Upper lobe of left lung (tissue), 6 donors: ENCODE data around the gene LRBA. TPM values are rescaled to one million over a fixed set of nuclear protein-coding genes. Genes with fewer than 3 reads are reported as not detected.

Experiments
- ATAC-seq, 2 donors: fragments of 200-7000 bp; cut with Tn5 transposase; one replicate each; pipeline ENCODE4 v1.9.1; 2022; ENCODE audit warnings: mild to moderate bottlenecking in 2 of 2, moderate library complexity in 2 of 2; ENCODE audit not compliant: low FRiP score in 2 of 2
- DNase-seq, 2 donors: peaks; one replicate each; pipeline ENCODE4 v3.0.0-alpha.2; 2019 to 2020
- H3K27ac ChIP-seq, 4 donors: fragments of 200-600 bp; sonication (generic); one replicate each; pipeline ENCODE4 v1.5.1; 2016 to 2019
- H3K27me3 ChIP-seq, 4 donors: fragments of 200-600 bp; sonication (generic); one replicate each; pipeline ENCODE4 v1.5.1; 2017 to 2019
- H3K36me3 ChIP-seq, 4 donors: fragments of 200-600 bp; sonication (generic); one replicate each; pipeline ENCODE4 v1.5.1; 2016 to 2019
- H3K4me1 ChIP-seq, 4 donors: fragments of 200-600 bp; sonication (generic); one replicate each; pipeline ENCODE4 v1.5.1; 2018 to 2019
- H3K4me3 ChIP-seq, 4 donors: fragments of 200-600 bp; sonication (generic); one replicate each; pipeline ENCODE4 v1.5.1; 2017 to 2019; ENCODE audit warnings: mild to moderate bottlenecking in 2 of 4, moderate library complexity in 1 of 4
- H3K9me3 ChIP-seq, 4 donors: fragments of 200-600 bp; sonication (generic); one replicate each; pipeline ENCODE4 v1.5.1; 2018 to 2019
- EP300 ChIP-seq, 4 donors: sonication (generic); formaldehyde crosslinking; IDR thresholded peaks; one replicate each; pipeline ENCODE4 v1.5.1; 2017; ENCODE audit warnings: antibody characterized with exemption in 4 of 4, control low read depth in 2 of 4
- POLR2A ChIP-seq, 4 donors: fragments of 450-650 bp; IDR thresholded peaks; one replicate each; pipeline ENCODE4 v1.5.1; 2016 to 2017; ENCODE audit warnings: antibody characterized with exemption in 4 of 4, mild to moderate bottlenecking in 2 of 4
- POLR2AphosphoS5 ChIP-seq, 2 donors: sonication (generic); formaldehyde crosslinking; IDR thresholded peaks; one replicate each; pipeline ENCODE4 v1.5.1; 2017; ENCODE audit warnings: antibody characterized with exemption in 2 of 2
- WGBS, 2 donors: methylation state at CpG; one replicate each; pipeline ENCODE4 v1.1.5; 2017 to 2018; 5-methylcytosine and 5-hydroxymethylcytosine counted together
- total RNA-seq, 6 donors: library from RNA; depleted of rRNA in 4 of 6; stranded (reverse); fragments of >200 nt in 4 of 6; gene quantifications; one replicate each; pipeline versions ENCODE4 v1.1.0 to v1.2.1, GENCODE V29; 2016 to 2021
- TF ChIP-seq, protein P1 (sequence below), 6 experiments: fragments of 450-650 bp in 4 of 6; fragments of 200-600 bp in 2 of 6; sonication (generic) in 2 of 6; IDR thresholded peaks; one replicate each; pipeline ENCODE4 v1.5.1; 2016 to 2019; ENCODE audit warnings: antibody characterized with exemption in 6 of 6
- donor health status: DM: no; HTN: no; CAD: no; lungs with moderate emphysema.
- donor health status: DM: no; HTN: yes; CAD: no; lungs with severe emphysema.

LRBA gene
- total RNA-seq, 6 donors from 2014 or later, result 34.7 to 139 (median 56.4) TPM

DNA sequence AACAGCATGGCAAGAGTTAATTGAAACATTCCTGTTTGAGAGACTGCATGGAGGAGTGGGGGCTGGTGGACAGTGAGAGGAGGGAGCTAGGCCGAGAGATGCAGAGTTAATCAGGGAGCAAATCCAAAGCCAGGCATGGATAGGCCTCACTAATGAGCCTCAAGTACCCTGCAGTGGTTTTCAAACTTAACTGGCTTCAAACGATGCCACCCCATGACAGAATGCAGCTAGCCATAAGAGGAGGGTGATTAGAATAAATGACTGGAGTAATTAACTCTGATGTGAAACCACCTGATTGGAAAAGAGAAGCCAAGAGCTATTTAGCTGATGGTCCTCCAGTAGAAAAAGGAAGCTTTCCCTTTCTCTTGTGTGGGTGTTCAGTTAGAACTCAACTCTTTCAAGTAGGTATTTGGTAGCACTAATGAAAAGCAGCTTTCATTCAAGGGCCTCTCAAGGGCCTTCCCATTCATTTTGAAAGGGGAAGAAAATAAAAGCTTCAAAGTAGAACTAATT, 648.5 kb downstream of the LRBA start:
- peaks cover 0 to 8% (median 3%) of the 10 kb centered on the region in 4 donors for H3K4me1 ChIP-seq
- 32 to 59% methylated on average over 2 of the region's 2 CpGs for whole genome bisulfite sequencing, 2 donors
- no peak overlapping the region for H3K4me3 ChIP-seq
- no peaks in the 10 kb centered on the region for H3K27me3 ChIP-seq
- H3K27ac ChIP-seq, result no peak overlapping the region
- TF ChIP-seq, protein P1, sequence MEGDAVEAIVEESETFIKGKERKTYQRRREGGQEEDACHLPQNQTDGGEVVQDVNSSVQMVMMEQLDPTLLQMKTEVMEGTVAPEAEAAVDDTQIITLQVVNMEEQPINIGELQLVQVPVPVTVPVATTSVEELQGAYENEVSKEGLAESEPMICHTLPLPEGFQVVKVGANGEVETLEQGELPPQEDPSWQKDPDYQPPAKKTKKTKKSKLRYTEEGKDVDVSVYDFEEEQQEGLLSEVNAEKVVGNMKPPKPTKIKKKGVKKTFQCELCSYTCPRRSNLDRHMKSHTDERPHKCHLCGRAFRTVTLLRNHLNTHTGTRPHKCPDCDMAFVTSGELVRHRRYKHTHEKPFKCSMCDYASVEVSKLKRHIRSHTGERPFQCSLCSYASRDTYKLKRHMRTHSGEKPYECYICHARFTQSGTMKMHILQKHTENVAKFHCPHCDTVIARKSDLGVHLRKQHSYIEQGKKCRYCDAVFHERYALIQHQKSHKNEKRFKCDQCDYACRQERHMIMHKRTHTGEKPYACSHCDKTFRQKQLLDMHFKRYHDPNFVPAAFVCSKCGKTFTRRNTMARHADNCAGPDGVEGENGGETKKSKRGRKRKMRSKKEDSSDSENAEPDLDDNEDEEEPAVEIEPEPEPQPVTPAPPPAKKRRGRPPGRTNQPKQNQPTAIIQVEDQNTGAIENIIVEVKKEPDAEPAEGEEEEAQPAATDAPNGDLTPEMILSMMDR (IDR thresholded peaks at IDR 0.05), result no peak
- TF ChIP-seq POLR2AphosphoS5 (IDR thresholded peaks at IDR 0.05), result no peak
- TF ChIP-seq EP300 (IDR thresholded peaks at IDR 0.05), result no peak
- no peak for TF ChIP-seq POLR2A (IDR thresholded peaks at IDR 0.05)
- no peaks in the 10 kb centered on the region for H3K36me3 ChIP-seq
- no peak for DNase-seq
- no peaks in the 10 kb centered on the region for H3K9me3 ChIP-seq
- ATAC-seq, result peak in 1 of 2 donors; percentile 40

DNA sequence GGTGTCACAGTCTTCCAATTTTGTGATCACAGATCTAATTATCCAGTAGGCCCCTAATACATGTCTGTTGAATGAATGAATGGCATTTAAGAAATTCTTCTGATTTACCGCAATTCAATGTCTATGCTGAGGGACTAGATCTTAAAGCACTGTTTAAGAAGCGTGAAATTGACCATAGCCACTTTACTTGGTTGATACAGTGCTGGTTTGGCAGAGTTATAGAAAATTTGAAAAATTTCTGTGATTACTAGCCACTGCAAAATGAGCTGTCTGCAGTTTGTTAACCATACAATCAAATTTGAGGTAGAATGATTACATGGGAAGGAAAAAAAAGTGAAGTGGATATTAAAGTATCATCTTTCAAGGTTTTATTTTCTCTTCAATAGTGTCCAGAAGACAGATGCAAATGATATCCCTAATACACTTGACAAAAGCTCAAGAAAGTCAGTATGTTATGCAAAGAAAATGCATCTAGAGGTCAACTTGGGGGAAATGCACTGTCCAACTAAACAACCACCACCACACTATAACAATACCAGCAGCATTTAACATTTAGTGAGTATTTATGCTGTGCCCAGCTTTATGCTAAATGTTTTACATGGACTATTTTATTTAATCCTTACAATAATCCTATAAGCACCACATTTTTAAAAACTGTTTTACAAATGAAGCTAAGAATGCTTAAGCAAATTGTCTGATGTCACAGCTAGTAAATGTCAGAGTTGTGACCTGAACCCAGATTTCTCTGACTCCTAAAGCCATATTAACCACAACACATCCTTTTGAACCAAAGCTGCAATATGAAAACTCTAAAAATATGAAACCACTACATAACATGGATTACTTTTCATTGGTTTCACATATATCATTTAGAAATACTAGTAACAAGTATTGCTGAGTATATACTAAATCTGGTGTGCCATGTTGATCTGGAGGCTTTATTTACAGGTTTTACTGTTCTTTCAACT, 651.1 kb downstream of the LRBA start:
- 47 to 70% methylated on average over 2 of the region's 2 CpGs for WGBS, 2 donors

DNA sequence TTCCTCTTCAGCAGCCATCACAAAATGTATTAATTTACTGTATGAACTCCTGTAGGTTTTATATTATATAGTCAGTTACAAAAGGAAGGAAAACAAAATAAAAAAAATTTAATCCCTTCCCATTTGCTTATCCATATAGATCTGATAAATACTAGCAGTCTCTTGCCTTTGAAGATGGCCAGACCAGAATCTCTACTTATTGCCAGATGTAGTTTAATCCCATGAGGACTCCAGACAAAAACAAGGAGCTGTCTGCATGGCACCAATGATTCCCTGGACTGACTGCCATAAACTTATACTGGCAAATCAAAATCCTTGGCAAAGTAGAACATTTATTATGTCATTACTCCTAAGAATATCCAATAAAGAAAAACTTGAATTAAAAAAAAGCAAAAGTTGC, 656.4 kb downstream of the LRBA start:
- no peaks in the 10 kb centered on the region for H3K27me3 ChIP-seq
- no peak for DNase-seq
- H3K4me3 ChIP-seq, result no peak overlapping the region
- ATAC-seq, result no peak
- no peaks in the 10 kb centered on the region for H3K36me3 ChIP-seq
- H3K4me1 ChIP-seq, result peaks cover 0 to 11% (median 6%) of the 10 kb centered on the region in 4 donors
- H3K9me3 ChIP-seq, result no peaks in the 10 kb centered on the region
- no peak overlapping the region for H3K27ac ChIP-seq
- TF ChIP-seq, protein P1 (IDR thresholded peaks at IDR 0.05), result no peak
- TF ChIP-seq POLR2A (IDR thresholded peaks at IDR 0.05), result no peak
- no peak for TF ChIP-seq POLR2AphosphoS5 (IDR thresholded peaks at IDR 0.05)
- TF ChIP-seq EP300 (IDR thresholded peaks at IDR 0.05), result no peak

More for the DNA sequence above, 651.1 kb downstream of the LRBA start:
- H3K27ac ChIP-seq, result no peak overlapping the region
- no peak overlapping the region for H3K4me3 ChIP-seq
- TF ChIP-seq, protein P1 (IDR thresholded peaks at IDR 0.05), result no peak
- TF ChIP-seq POLR2A (IDR thresholded peaks at IDR 0.05) (no peak), POLR2AphosphoS5 (IDR thresholded peaks at IDR 0.05) (no peak), EP300 (IDR thresholded peaks at IDR 0.05) (no peak)
- ATAC-seq (no peak), DNase-seq (no peak)
- H3K36me3 ChIP-seq, result no peaks in the 10 kb centered on the region
- H3K27me3 ChIP-seq, result no peaks in the 10 kb centered on the region
- no peaks in the 10 kb centered on the region for H3K9me3 ChIP-seq
- H3K4me1 ChIP-seq, result peaks cover 0 to 6% (median 3%) of the 10 kb centered on the region in 4 donors

DNA sequence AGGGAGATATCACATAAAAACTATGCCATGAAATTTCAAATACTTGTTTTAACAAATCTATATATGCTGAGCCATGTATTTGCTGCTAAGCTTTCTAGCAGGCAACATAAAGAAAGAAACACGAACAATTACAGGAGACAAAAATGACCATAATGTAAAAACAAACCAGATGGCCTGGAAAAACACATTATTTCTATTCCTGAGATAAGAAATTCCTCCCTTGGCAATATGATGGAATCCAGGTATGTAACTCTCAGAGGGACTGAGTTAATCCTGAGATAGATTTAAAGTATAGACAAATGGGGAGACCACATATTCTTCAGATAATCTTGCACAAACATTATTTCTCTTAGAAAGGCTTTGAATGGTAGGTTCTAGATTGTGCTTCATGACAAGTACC, 657.3 kb downstream of the LRBA start:
- ATAC-seq (no peak), DNase-seq (no peak)
- no peak overlapping the region for H3K27ac ChIP-seq
- no peaks in the 10 kb centered on the region for H3K36me3 ChIP-seq
- WGBS, 2 donors, result 94 to 100% methylated on average over 1 of the region's 1 CpG
- no peak for TF ChIP-seq POLR2A (IDR thresholded peaks at IDR 0.05)
- no peak for TF ChIP-seq POLR2AphosphoS5 (IDR thresholded peaks at IDR 0.05)
- TF ChIP-seq, protein P1 (IDR thresholded peaks at IDR 0.05), result no peak
- TF ChIP-seq EP300 (IDR thresholded peaks at IDR 0.05), result no peak
- no peaks in the 10 kb centered on the region for H3K9me3 ChIP-seq
- peaks cover 0 to 11% (median 6%) of the 10 kb centered on the region in 4 donors for H3K4me1 ChIP-seq
- no peaks in the 10 kb centered on the region for H3K27me3 ChIP-seq
- no peak overlapping the region for H3K4me3 ChIP-seq
